Brain pericyte (primary cell): ENCODE data around the gene WFDC8.
"Not testable (repeated sequence)": the region's sequence is repeated elsewhere in the genome, so short reads cannot be mapped to it uniquely, and the experiment has no call there.

Source experiments
- DNase-seq: peaks from one replicate; pipeline ENCODE4 v3.0.0-alpha.2; 2012; ENCODE audit warnings: low read depth, low spot score

Gene WFDC8

DNA sequence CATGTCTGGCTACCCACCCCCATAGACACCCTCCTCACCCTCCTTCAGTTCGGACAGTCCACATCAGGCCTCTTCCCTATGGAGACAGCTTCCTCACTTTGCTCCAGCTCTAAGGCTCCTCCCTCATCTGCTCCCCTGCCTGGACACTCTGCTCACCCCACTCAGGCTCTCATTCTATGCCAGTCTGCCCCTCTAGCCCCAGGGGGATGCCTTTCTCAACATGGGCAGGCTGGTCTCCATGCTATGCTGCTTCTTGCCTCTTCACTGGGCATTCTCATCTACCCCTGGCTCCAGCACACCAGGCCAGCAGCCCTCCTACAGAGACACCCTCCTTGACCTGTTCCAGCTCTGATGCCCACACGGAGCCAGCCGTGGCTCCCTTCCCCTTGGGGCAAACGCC is at the start of gene WFDC8:
TSS of gene WFDC8 (minus strand) at position 101 of the 400 bp plus-strand sequence. CDS start at position 64, 37 bp downstream.
- no peak for DNase-seq

DNA sequence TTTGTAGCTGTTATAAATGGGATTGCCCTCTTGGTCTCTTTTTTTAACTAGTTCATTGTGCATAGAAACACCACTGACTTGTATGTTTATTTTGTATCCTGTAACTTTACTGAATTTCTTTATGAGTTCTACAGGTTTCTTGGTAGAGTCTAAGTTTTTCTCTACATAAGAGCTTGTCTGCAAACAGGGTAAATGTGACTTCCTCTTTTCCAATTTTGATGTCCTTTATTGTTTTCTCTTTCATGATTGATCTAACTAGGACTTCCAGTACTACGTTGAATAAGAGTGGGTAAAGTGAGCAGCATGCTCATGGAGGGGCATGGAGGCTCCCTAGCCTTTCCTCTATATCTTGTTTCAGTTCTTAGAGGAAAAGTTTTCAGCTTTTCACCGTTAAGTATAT is 47.5 kb upstream of the WFDC8 start:
- DNase-seq = no peak

- DNase-seq = no peak
These were observed 42.5 kb upstream of the WFDC8 start for GRCh38 chr20:45621593-45621992.

DNA sequence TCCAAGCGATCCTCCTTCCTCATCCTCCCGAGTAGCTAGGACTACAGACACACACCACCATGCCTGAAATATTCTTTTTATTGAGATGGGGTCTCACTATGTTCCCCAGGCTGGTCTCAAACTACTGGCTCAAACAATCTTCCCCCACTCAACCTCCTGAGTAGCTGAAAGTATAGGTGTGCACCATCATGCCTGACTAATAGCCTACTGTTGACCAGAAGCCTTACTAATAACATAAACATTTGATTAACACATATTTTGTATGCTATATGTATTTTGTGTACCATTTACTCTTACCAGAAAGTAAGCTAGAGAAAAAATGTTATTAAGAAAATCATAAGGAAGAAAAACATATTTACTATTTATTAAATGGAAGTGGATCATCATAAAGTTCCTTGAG is 38.5 kb upstream of the WFDC8 start:
- no peak for DNase-seq

DNA sequence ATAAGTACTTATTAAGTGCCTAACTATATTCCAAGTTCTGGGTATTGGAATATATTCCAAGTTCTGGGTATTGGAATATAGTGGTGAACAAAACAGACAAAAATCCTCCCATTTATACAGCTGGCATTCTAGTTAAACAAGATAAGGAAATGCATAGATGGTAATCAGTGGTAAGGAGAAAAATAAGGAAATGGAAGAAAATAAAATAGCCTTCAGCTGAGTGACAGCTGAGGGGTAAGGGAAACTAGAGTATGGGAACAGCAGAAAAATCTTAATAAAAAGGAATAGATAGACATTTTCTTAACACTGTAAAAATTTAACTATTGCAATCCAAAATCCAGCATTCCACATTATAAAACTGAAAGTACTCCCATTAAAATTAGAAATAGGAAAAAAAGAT is 33.2 kb upstream of the WFDC8 start:
- no peak for DNase-seq

DNA sequence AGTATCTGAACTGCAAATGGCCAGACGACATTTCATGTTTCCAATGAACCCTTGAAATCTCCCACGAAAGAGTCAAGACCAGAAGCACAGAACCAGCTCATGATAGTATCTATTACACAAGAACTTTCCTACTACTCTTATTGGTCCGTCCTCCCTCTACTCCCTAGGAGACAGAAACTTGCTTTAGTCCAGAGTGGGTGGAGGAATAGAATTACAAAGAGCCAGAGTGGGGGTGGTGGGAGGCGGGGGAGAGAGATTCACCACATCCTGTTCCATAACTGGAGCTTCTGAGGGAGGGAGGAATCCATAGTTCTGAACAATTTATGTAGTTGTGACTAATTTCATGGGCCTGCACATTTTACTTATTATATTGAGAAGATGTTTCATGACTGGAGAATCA is 32.0 kb upstream of the WFDC8 start:
- DNase-seq = no peak

DNA sequence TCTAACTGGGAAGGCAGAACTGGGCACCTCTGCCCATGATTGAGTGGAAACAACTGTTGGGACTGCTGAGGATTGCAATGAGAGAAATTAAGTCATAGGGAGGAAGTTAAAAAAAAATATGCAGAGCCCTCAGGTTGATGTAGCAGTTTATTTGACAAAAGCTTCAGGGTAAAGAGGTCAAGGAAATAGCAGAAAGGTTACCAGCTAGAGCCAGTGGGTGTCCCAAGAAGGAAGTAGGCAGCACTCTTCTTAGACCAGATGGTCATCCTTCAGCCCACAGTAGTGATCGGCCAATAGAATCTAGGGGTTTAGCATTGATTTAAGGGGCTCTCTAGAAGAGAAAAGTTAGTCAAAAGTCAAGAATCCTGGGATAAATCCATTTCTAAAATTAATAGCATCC is 28.7 kb upstream of the WFDC8 start:
- no peak for DNase-seq

DNA sequence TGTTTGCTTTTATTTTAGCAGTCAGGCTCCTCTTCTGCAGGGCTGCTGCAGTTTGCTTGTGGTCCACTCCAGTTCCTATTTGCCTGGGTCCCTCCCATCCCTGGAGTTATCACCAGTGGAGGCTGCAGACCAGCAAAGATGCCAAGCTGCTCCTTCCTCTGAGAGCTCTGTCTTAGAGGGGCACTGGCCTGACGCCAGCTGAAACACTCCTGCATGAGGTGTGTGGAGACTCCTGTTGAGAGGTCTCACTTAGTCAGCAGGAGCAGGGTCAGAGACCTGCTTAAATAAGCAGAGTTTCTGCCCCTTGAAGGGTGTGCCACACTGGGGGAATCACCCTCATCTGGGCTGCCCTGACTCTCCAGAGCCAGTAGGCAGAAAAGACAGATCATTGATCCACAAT is 16.2 kb upstream of the WFDC8 start:
- no peak for DNase-seq

DNA sequence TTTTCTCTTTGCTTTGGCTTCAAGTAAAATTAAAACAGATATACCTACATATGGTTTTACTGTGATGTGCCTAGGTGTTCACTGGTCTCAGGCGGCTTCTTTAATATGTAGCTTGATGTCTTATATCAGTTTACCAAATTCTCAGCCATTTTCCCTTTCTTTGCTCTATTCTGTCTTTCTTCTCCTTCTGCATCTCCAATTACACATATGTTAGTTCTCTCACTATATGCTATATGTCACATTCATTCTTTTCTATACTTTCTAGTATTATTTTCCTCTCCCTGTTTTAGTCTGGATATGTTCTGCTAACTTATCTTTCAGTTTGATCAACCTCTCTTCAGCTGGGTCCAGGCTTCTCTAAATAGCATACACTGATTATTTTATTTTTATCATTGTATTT is 14.4 kb upstream of the WFDC8 start:
- DNase-seq = no peak

DNA sequence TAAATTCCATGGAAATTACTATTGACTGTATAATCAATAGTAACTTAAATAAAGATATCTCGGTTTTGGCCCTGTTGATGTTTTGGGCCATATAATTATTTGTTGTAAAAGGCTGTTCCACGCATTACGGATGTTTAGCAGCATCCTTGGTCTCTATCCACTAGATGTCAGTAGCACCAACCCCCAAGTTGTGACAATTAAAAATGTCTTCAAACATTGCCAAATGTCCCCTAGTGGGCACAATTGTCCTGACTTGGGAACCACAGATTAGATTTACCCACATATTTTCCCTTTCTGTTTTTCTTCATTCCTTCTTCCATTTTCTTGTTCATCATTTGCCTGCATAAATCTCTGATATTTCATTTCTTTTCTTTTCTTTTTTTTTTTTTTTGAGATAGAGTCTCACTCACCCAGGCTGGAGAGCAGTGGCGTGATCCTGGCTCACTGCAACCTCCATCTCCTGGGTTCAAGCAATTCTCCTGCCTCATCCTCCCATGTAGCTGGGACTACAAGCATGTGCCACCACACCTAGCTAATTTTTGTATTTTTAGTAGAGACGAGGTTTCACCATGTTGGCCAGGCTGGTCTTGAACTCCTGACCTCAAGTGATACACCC is 13.6 kb upstream of the WFDC8 start:
- DNase-seq = no peak

DNA sequence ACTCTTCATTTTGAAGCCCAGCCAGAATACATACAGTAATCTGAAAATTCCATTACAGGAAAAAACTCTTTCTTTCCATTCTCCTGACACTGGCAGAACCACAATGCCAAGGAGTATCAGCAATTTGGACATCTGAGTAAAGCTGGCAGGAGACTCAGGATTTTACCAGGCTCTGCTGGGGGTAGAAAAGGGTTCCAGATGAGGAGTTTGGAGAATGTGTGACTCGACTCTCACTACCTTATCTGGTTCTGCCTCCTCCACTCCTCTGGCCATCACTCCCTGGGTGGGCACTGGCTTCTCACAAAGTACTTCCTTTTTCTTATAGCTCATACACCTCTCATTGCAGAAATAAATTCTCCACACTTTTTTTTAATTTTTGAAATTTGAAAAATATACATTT is 10.6 kb upstream of the WFDC8 start:
- no peak for DNase-seq

GRCh38 chr20:45588800-45589199 is 9.7 kb upstream of the WFDC8 start:
- no peak for DNase-seq

GRCh38 chr20:45585986-45586385 is 6.9 kb upstream of the WFDC8 start:
- DNase-seq = not testable (repeated sequence)

GRCh38 chr20:45584294-45584693 is 5.2 kb upstream of the WFDC8 start:
- DNase-seq = not testable (repeated sequence)

- no peak for DNase-seq
These were observed 4.4 kb upstream of the WFDC8 start for GRCh38 chr20:45583502-45583901.

DNA sequence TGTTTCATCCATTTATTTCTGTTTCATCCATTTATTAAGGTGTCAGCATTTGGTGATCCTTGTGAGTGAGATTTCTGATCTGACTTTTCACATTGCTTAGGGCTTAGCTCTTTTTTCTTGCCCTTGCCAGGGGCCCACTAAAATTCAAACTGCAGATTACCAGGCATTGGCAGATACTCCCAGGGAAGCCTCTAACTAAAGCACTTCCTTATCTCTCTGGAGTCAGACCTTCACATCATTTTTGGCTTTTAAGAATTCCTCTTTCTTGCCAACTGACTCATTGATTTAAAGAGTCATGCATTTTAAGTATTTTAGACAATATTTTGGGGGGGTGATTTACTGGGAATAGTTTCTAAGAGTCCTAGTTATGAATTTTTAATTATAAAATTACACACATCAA is 2.6 kb upstream of the WFDC8 start:
- DNase-seq = no peak

DNA sequence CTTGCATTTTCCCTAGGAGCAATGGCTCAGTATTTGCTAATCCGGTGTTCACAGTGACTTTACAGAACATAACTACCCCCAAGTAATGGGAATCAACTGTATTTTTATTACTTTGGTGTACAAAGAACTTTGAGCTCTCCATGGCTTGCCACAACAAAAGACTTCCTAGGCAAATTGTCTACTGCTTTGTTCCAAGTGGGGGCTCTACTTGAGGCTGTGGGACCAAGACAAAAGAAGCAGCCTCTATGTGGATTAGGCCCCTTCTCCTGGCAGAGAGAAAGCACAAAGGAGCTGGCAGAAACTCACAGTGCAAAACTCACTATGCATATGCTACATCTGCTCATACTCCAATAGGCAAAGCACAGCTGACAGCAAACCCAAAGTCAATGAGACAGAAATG is 853 bp downstream of the WFDC8 start:
- DNase-seq = no peak

DNA sequence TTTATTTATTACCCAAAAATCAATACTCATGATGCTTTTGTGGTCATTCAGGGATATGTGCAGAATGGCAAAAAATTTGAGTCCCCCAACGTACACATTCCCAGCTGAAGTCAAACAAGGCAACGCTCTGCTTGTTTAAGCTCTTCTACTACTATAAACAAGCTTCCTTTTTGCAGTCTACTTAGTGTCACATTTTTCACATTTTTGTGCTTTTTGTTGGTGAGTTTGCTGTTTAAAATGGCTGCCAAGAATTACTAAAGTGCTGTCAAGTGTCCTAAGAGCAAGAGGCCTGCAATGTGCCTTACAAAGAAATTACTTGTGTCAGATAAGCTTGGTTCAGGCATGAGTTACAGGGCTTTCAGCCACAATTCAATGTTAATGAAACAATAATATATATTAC is 2.1 kb downstream of the WFDC8 start:
- DNase-seq = no peak

GRCh38 chr20:45575931-45576330 is 3.2 kb downstream of the WFDC8 start:
- no peak for DNase-seq

DNA sequence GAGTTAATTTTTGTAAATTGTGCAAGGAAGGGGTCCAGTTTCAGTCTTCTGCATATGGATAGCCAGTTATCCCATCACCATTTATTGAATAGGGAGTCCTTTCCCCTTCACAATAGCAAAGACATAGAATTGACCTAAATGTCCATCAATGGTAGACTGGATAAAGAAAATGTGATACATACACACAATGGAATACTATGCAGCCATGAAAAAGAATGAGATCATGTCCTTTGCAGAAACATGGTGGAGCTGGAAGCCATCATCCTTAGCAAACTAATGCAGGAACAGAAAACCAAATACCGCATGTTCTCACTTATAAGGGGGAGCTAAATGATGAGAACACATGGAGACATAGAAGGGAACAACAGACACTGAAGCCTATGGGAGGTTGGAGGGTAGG is 9.4 kb downstream of the WFDC8 start:
- DNase-seq = not testable (repeated sequence)

DNA sequence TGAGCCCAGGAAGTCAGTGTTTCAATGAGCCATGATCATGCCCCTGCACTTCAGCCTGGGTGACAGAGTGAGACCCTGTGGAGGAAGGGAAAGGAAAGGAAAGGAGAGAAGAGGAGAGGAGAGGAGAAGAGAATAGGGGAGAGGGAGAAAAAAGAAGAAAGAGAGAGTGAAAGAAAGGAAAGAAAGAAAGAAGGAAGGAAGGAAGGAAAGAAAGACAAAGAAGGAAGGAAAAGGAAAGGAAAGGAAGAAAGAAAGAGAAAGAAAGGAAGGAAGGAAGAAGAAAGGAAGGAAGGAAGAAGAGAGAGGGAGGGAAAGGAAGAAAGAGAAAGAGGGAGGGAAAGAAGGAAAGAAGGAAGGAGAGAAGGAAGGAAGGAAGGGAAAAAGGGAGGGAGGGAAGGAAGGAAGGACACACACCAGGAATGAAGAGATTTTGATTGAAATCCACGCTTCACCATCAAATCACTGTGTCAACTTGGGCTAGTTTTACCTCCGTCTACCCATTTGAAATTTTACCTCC is 14.3 kb downstream of the WFDC8 start:
- DNase-seq = no peak

- DNase-seq = no peak
These were observed 23.9 kb downstream of the WFDC8 start for GRCh38 chr20:45555198-45555597.

DNA sequence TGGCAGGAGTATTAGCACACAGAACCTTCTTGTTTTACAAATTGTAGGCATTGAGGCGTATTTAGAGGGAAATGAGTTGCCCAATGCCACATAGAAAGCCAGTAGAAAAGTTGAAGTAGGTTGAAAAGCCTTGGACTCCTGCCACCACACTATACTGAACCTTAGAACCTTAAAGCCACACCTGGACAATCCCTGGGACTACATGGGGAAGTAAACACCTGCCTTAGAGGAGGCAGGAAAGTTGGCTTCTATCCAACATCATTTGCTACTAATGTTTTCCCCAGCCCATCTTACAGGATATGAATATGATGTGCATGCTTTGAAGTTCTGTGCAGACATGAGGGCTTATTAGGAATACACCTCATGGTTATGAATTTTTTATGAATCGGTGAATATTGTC is 26.6 kb downstream of the WFDC8 start:
- no peak for DNase-seq

DNA sequence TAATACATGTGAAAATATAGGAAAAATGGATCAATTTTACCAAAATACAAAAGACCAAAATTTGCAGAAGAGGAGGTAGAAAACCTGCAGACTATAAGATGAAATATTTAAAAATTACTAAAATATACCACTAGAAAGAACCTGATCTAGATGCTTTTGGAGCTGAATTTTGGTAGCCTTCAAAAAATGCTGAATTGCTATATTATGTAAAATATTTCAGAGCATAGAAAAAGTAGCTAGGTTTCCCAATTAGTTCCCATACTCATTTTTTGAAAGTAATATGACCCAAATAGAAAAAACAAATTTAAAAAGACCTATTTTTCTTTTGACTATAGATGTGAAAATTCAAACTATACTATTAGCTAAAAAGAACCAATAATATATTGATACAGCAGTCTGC is 28.3 kb downstream of the WFDC8 start:
- DNase-seq = no peak
